B cell (primary cell): Measurements from ENCODE around the gene PPM1N. TPM values are rescaled to one million over a fixed set of nuclear protein-coding genes. Genes with fewer than 3 reads are reported as not detected.

Source experiments
- ATAC-seq: fragments of 200-7000 bp; cut with Tn5 transposase; one replicate; pipeline ENCODE4 v1.10.0; 2021; ENCODE audit warnings: low read depth, mild to moderate bottlenecking, moderate number of reproducible peaks, moderate library complexity
- CTCF ChIA-PET: fragments of 350-600 bp; sonication (Branson Sonifier 250); formaldehyde crosslinking; loops from one replicate; lab custom pipeline; 2021; ENCODE audit warnings: antibody characterized with exemption, inconsistent platforms; lab: Charles Lee
- POLR2A ChIA-PET: fragments of 350-600 bp; sonication (Branson Sonifier 250); formaldehyde crosslinking; loops from one replicate; lab custom pipeline; 2021; ENCODE audit warnings: antibody characterized with exemption; lab: Charles Lee
- DNase-seq: peaks from one replicate; pipeline ENCODE4 v3.0.0; 2013
- H2AFZ ChIP-seq: 2 replicates; pipeline ENCODE4 v1.6.1; 2012; ENCODE audit warnings: mild to moderate bottlenecking, low read depth, low read length; ENCODE audit not compliant: insufficient read depth, poor library complexity, severe bottlenecking
- H3K27ac ChIP-seq, 2 donors: 1 replicate in 1 of 2; 2 replicates in 1 of 2; pipeline ENCODE4 v1.5.1; 2012 to 2013; ENCODE audit warnings: low read length in 2 of 2, mild to moderate bottlenecking in 2 of 2, moderate library complexity in 1 of 2
- H3K27me3 ChIP-seq, 4 experiments: fragments of 200-600 bp in 1 of 4; sonication (generic) in 1 of 4; replicated peaks in 1 of 4; 1 replicate in 2 of 4; 2 replicates in 2 of 4; pipeline versions ENCODE4 v1.6.1 to v1.7.0; 2013 to 2016; ENCODE audit warnings: low read length in 3 of 4, mild to moderate bottlenecking in 2 of 4, mixed read lengths in 1 of 4, moderate library complexity in 1 of 4; ENCODE audit not compliant: insufficient read depth in 4 of 4, control insufficient read depth in 3 of 4; ENCODE audit errors: control extremely low read depth in 1 of 4
- H3K36me3 ChIP-seq, 2 experiments: replicated peaks in 1 of 2; 1 replicate in 1 of 2; 2 replicates in 1 of 2; pipeline versions ENCODE4 v1.6.1 to v1.7.1; 2013; ENCODE audit warnings: low read length in 1 of 2; ENCODE audit not compliant: insufficient read depth in 2 of 2, control insufficient read depth in 1 of 2; ENCODE audit errors: control extremely low read depth in 1 of 2, extremely low read depth in 1 of 2
- H3K4me1 ChIP-seq, 2 donors: fragments of 200-600 bp in 1 of 2; sonication (generic) in 1 of 2; 1 replicate in 1 of 2; 2 replicates in 1 of 2; pipeline versions ENCODE4 v1.5.1 to v1.6.1; 2013 to 2017; ENCODE audit warnings: low read length in 2 of 2; ENCODE audit not compliant: control insufficient read depth in 2 of 2, insufficient read depth in 2 of 2
- H3K4me2 ChIP-seq: replicated peaks from 2 replicates; pipeline ENCODE3; 2012; ENCODE audit warnings: mild to moderate bottlenecking, low read depth, low read length; ENCODE audit not compliant: poor library complexity, severe bottlenecking
- H3K4me3 ChIP-seq, 5 experiments: fragments of 200-600 bp in 1 of 5; sonication (generic) in 1 of 5; 1 replicate in 3 of 5; 2 replicates in 2 of 5; pipeline versions ENCODE4 v1.5.1 to v1.7.0; 2011 to 2016; ENCODE audit warnings: low read length in 4 of 5, mild to moderate bottlenecking in 4 of 5, low read depth in 2 of 5, control low read depth in 1 of 5, moderate library complexity in 1 of 5; ENCODE audit not compliant: insufficient read depth in 1 of 5; ENCODE audit errors: control extremely low read depth in 1 of 5, extremely low read depth in 1 of 5
- H3K79me2 ChIP-seq: fragments of 200-600 bp; sonication (generic); one replicate; pipeline ENCODE4 v1.6.0; 2016; ENCODE audit warnings: low read length; ENCODE audit not compliant: control insufficient read depth, insufficient read depth
- H3K9ac ChIP-seq: fragments of 200-600 bp; sonication (generic); 2 replicates; pipeline ENCODE4 v1.6.1; 2017; ENCODE audit warnings: mild to moderate bottlenecking, low read length, moderate library complexity
- H3K9me3 ChIP-seq, 3 donors: one replicate each; pipeline versions ENCODE4 v1.6.1 to v1.7.1; 2013; ENCODE audit warnings: low read length in 2 of 3; ENCODE audit not compliant: control insufficient read depth in 2 of 3, insufficient read depth in 1 of 3; ENCODE audit errors: control extremely low read depth in 1 of 3
- H4K20me1 ChIP-seq: 2 replicates; pipeline ENCODE4 v1.6.0; 2012; ENCODE audit warnings: mild to moderate bottlenecking, low read length; ENCODE audit not compliant: insufficient read depth, control insufficient read depth, poor library complexity, severe bottlenecking
- H3K27ac Mint-ChIP-seq: one replicate; pipeline ENCODE4 v1.8.0; 2021; ENCODE audit warnings: mixed read lengths
- H3K27me3 Mint-ChIP-seq: one replicate; pipeline ENCODE4 v1.8.0; 2021; ENCODE audit warnings: mixed read lengths
- H3K4me1 Mint-ChIP-seq: one replicate; pipeline ENCODE4 v1.8.0; 2021; ENCODE audit warnings: mixed read lengths
- H3K4me3 Mint-ChIP-seq: one replicate; pipeline ENCODE4 v1.8.0; 2021; ENCODE audit warnings: mixed read lengths
- H3K9me3 Mint-ChIP-seq: one replicate; pipeline ENCODE4 v1.8.0; 2022; ENCODE audit warnings: mixed read lengths; ENCODE audit not compliant: insufficient read depth
- CTCF ChIP-seq: fragments of 200-600 bp; IDR thresholded peaks from one replicate; pipeline ENCODE4 v1.8.0; 2022; ENCODE audit warnings: antibody characterized with exemption, mild to moderate bottlenecking
- EZH2 ChIP-seq: IDR thresholded peaks from 2 replicates; pipeline ENCODE4 v1.6.1; 2012; ENCODE audit warnings: borderline replicate concordance, low read depth, mild to moderate bottlenecking, moderate library complexity, low read length; ENCODE audit not compliant: insufficient read depth, poor library complexity, severe bottlenecking
- WGBS: methylation state at CpG from one replicate; pipeline ENCODE4 v1.1.5; 2013; ENCODE audit warnings: missing lambda C conversion rate; ENCODE audit not compliant: insufficient coverage; 5-methylcytosine and 5-hydroxymethylcytosine counted together
- intact Hi-C: fragments of 100-400 bp; cut with micrococcal nuclease; formaldehyde crosslinking; loops from one replicate; pipeline ENCODE4 v1.10.0; 2022
- polyA plus RNA-seq: library from polyadenylated mRNA; depleted of rRNA; stranded (reverse); fragments of >200 nt; gene quantifications from 2 replicates; pipeline ENCODE4 v1.2.3, GENCODE V29; 2012
- total RNA-seq, 2 donors: library from RNA; stranded (reverse); fragments of 120-200 nt in 1 of 2; gene quantifications; 1 replicate in 1 of 2; 2 replicates in 1 of 2; pipeline versions ENCODE4 v1.2.3 to v1.2.4, GENCODE V29; 2013 to 2022

PPM1N gene
- total and polyA plus RNA-seq, 2 donors (not counting 1 experiment from before 2014, with no cell fraction given): 2.6 to 6.5 TPM

- intact Hi-C loops: loop anchor here (1.0 to 2.0 kb wide), 5 partner anchors 9 to 215 kb away; partner anchors contain the start of genes POLR1G and QPCTL
- Histone ChIP-seq H3K9me3 (no peaks in the 10 kb centered on the region), H3K27me3 (peaks cover 0 to 13% (median 4%) of the 10 kb centered on the region in 4 experiments), H2AFZ (no peak overlapping the region), H3K36me3 (no peaks in the 10 kb centered on the region), H3K27ac (peak overlapping the region; percentile 4 to 100), H3K4me2 (peak overlapping the region; percentile 73), H3K4me1 (peaks cover 8 to 18% of the 10 kb centered on the region in 2 donors), H3K4me3 (peak overlapping the region; percentile 67 to 98 (median 79)), H3K9ac (peak overlapping the region; percentile 86), H4K20me1 (peaks cover 12% of the 10 kb centered on the region), H3K79me2 (no peaks in the 10 kb centered on the region)
- H3K9me3 Mint-ChIP-seq: no peaks in the 10 kb centered on the region
- WGBS: 13% methylated on average over 10 of the region's 12 CpGs
- CTCF ChIA-PET: interaction anchor here (0.5 to 10.4 kb wide), 38 partner anchors 10 to 754 kb away, joined by 3 to 453 read pairs (median 7); partner anchors contain the start of genes APOE, ERCC1, FOSB and PPM1N
- DNase-seq: no peak
- no peak for TF ChIP-seq EZH2
- no peak for TF ChIP-seq CTCF
- peaks cover 27% of the 10 kb centered on the region for H3K4me1 Mint-ChIP-seq
- H3K27ac Mint-ChIP-seq: peak overlapping the region; percentile 98
- POLR2A ChIA-PET: interaction anchor here (0.6 to 2.6 kb wide), 5 partner anchors 10 to 1216 kb away, joined by 5 to 39 read pairs (median 9); partner anchors contain the start of gene FOSB
- H3K4me3 Mint-ChIP-seq: peak overlapping the region; percentile 74
- H3K27me3 Mint-ChIP-seq: peaks cover 14% of the 10 kb centered on the region
- no peak for ATAC-seq
Measured at GRCh38 chr19:45477713-45478453, 20.4 kb upstream of the PPM1N start.
